GM12864 (cell line): Measurements from ENCODE around the gene ANKS1B.
"Not testable (repeated sequence)": the region's sequence is repeated elsewhere in the genome, so short reads cannot be mapped to it uniquely, and the experiment has no call there.

Experiments
- DNase-seq: peaks from one replicate; pipeline ENCODE4 v3.0.0-alpha.2; 2011; ENCODE audit warnings: low read depth
- H3K4me3 ChIP-seq: 2 replicates; pipeline ENCODE4 v1.5.1; 2011; ENCODE audit warnings: mild to moderate bottlenecking, low read depth, low read length, control low read depth
- CTCF ChIP-seq: IDR thresholded peaks from 2 replicates; pipeline ENCODE4 v1.5.1; 2011; ENCODE audit warnings: low read depth, mild to moderate bottlenecking, moderate library complexity, low read length, control low read depth, inconsistent platforms; ENCODE audit errors: missing control alignments

ANKS1B gene

GRCh38 chr12:100017056-100017455 is 32.3 kb upstream of the ANKS1B start:
- no peak for DNase-seq
- H3K4me3 ChIP-seq = no peak overlapping the region
- TF ChIP-seq CTCF = no peak

DNA sequence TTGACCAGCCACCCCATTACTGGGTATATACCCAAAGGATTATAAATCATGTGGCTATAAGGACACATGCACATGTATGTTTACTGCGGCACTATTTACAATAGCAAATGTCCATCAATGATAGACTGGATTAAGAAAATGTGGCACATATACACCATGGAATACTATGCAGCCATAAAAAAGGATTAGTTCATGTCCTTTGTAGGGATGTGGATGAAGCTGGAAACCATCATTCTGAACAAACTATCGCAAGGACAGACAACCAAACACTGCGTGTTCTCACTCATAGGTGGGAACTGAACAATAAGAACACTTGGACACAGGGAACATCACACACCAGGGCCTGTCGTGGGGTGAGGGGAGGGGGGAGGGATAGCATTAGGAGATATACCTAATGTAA is 31.6 kb upstream of the ANKS1B start:
- H3K4me3 ChIP-seq, DNase-seq: not testable (repeated sequence)

DNA sequence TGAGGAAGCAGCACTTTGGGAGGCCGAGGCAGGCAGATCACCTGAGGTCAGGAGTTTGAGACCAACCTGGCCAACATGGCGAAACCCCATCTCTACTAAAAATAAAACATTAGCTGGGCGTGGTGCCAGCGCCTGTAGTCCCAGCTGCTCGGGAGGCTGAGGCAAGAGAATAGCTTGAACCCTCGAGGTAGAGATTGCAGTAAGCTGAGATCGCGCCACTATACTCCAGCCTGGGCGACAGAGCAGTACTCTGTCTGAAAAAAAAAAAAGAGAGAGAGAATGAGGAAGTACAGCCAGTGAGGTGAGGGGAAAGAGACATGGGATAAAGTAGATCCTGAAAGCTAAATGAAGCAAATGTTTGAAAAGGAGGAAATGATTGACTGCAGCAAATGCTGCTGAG is 21.1 kb upstream of the ANKS1B start:
- not testable (repeated sequence) for H3K4me3 ChIP-seq, DNase-seq

DNA sequence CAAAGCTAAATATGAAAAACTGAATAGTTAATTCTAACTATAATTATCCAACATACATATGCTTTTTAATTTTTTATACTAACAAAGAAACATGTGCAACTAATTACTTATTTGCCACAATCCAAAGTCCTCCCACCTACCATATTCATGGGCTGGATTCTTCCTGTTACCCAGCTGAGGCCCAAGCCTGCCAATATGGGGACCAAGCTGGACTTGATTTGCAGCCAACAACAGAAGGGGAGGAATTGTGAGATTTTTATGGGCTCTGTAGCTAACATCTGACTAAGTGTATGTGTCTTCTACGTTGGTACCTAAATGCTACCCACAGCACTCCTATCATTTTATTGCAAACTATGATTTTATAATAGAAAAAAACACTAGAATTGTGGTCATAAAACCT is 13.1 kb upstream of the ANKS1B start:
- no peak for TF ChIP-seq CTCF
- no peak overlapping the region for H3K4me3 ChIP-seq
- DNase-seq = no peak

DNA sequence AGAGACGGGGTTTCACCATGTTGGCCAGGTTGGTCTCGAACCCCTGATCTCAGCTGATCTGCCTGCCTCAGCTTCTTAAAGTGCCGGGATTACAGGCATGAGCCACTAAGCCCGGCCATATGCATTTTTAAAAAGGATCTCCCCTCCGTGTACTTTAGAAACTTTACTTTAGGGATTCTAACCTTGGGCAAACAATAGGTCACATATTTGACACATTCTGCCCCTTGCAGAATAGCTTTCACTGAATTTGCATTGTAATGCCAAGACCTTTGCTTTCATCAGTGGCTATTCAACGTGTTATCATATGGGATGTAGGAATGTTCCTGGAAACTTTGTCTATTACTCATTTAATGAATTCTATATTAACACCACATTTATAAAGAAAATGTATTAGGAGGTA is 11.4 kb upstream of the ANKS1B start:
- no peak overlapping the region for H3K4me3 ChIP-seq
- no peak for DNase-seq
- TF ChIP-seq CTCF = no peak

GRCh38 chr12:99985631-99986030 is 895 bp upstream of the ANKS1B start:
- no peak for TF ChIP-seq CTCF
- DNase-seq = no peak
- no peak overlapping the region; the same call in 1 of the 2 replicates for H3K4me3 ChIP-seq

- peak overlapping the region; percentile 58 for H3K4me3 ChIP-seq
- TF ChIP-seq CTCF = no peak
- no peak for DNase-seq
Observed at GRCh38 chr12:99985129-99985570, 414 bp upstream of the ANKS1B start.

DNA sequence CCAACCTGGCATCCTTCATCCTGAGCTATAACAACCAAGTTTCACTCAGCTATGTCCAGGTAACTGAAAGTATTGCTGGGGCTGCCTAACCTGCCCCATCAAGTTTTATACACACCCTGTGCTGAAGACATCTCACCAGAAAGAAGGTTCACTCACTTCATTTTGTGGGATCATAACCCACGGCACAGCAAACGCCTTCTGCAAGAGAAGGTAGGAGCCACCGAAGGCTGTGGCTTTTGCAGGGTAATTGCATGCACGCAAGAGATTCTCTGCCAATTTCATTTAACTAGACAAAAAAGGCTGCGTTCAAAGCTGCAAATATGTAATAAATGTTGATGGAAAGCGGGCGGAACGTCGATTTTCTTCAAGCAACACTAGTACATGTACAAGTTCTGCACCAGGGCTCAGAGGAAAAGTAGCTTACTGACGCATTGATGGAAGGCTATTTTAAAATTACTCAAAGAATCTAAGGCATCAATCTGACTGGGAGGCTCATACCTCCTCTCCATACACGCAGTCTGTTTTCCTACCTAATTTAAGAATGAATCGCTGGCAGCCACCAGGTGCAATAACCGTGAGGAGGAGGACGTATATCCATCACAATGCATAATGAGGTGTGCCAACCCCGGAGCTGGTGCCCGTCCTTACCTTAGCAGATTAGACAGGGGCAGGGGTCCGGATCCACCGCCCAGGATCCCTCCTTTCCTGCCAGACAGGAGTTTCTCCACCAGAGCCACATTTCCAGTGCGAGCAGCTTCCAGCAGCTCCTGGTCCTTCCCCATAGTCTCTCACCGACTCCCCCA is 1.1 kb downstream of the ANKS1B start:
- TF ChIP-seq CTCF = no peak
- DNase-seq = no peak
- H3K4me3 ChIP-seq = no peak overlapping the region
